Measurements from ENCODE around the gene DNAH14. TPM values are rescaled to one million over a fixed set of nuclear protein-coding genes. Genes with fewer than 3 reads are reported as not detected.

Gene DNAH14
- polyA plus RNA-seq, 1 donor (not counting 4 experiments of a cell fraction or from before 2014, with no cell fraction given) = 6.4 TPM

- Histone ChIP-seq H3K4me3 (ENCODE audit: control insufficient read depth in 2 of 3, extremely low read depth in 1 of 3, insufficient read depth in 2 of 3, low read depth in 1 of 3, low read length in 3 of 3) (no peak overlapping the region), H3K36me3 (ENCODE audit: control insufficient read depth in 2 of 2, extremely low read depth in 1 of 2, insufficient read depth in 2 of 2, low read length in 2 of 2) (no peaks in the 10 kb centered on the region), H4K20me1 (ENCODE audit: control insufficient read depth, extremely low read depth, insufficient read depth, low read length) (no peaks in the 10 kb centered on the region), H3K27ac (ENCODE audit: control insufficient read depth, insufficient read depth, low read length) (no peak overlapping the region), H3K27me3 (ENCODE audit: control insufficient read depth, extremely low read depth, insufficient read depth, low read length) (no peaks in the 10 kb centered on the region), H3K9me3 (ENCODE audit: control insufficient read depth, low read depth, low read length) (peaks cover 2% of the 10 kb centered on the region), H3K9me1 (ENCODE audit: control insufficient read depth, extremely low read depth, insufficient read depth, low read length) (no peaks in the 10 kb centered on the region), H2AFZ (ENCODE audit: control insufficient read depth, low read length) (no peak overlapping the region), H3K79me2 (ENCODE audit: control insufficient read depth, insufficient read depth, low read length) (no peaks in the 10 kb centered on the region), H3K9ac (ENCODE audit: control insufficient read depth, extremely low read depth, insufficient read depth, low read length) (no peak overlapping the region), H3K4me2 (ENCODE audit: control insufficient read depth, extremely low read depth, insufficient read depth, low read depth, low read length) (no peak overlapping the region), H3K4me1 (ENCODE audit: control insufficient read depth, extremely low read depth, insufficient read depth, low read length) (no peaks in the 10 kb centered on the region)
- FAIRE-seq (no peak), DNase-seq (ENCODE audit: low read depth, low spot score) (no peak)
- dilution Hi-C loops (cut with MboI; ENCODE audit: extremely low pct_ligation_motif_present, low sequenced_read_pairs) = no loop called here
- TF ChIP-seq CTCF (optimal IDR thresholded peaks at IDR 0.05 in 1 of 3, IDR thresholded peaks at IDR 0.05 in 1 of 3, conservative IDR thresholded peaks at IDR 0.05 in 1 of 3; ENCODE audit: extremely low read depth in 1 of 3, insufficient read depth in 2 of 3, low read length in 3 of 3) (no peak), EZH2 (IDR thresholded peaks at IDR 0.05; ENCODE audit: low read length) (no peak)
Observed at GRCh38 chr1:224914292-224914900, 15.1 kb upstream of the DNAH14 start.

- FAIRE-seq (no peak), DNase-seq (ENCODE audit: low read depth, low spot score) (no peak)
- Histone ChIP-seq H3K36me3 (ENCODE audit: control insufficient read depth in 2 of 2, extremely low read depth in 1 of 2, insufficient read depth in 2 of 2, low read length in 2 of 2) (no peaks in the 10 kb centered on the region), H3K4me3 (ENCODE audit: control insufficient read depth in 2 of 3, extremely low read depth in 1 of 3, insufficient read depth in 2 of 3, low read depth in 1 of 3, low read length in 3 of 3) (no peak overlapping the region), H3K4me1 (ENCODE audit: control insufficient read depth, extremely low read depth, insufficient read depth, low read length) (no peaks in the 10 kb centered on the region), H3K9ac (ENCODE audit: control insufficient read depth, extremely low read depth, insufficient read depth, low read length) (no peak overlapping the region), H3K9me3 (ENCODE audit: control insufficient read depth, low read depth, low read length) (no peaks in the 10 kb centered on the region), H3K79me2 (ENCODE audit: control insufficient read depth, insufficient read depth, low read length) (no peaks in the 10 kb centered on the region), H3K4me2 (ENCODE audit: control insufficient read depth, extremely low read depth, insufficient read depth, low read depth, low read length) (no peak overlapping the region), H2AFZ (ENCODE audit: control insufficient read depth, low read length) (no peak overlapping the region), H3K27ac (ENCODE audit: control insufficient read depth, insufficient read depth, low read length) (no peak overlapping the region), H3K27me3 (ENCODE audit: control insufficient read depth, extremely low read depth, insufficient read depth, low read length) (no peaks in the 10 kb centered on the region), H4K20me1 (ENCODE audit: control insufficient read depth, extremely low read depth, insufficient read depth, low read length) (no peaks in the 10 kb centered on the region), H3K9me1 (ENCODE audit: control insufficient read depth, extremely low read depth, insufficient read depth, low read length) (no peaks in the 10 kb centered on the region)
- dilution Hi-C loops (cut with MboI; ENCODE audit: extremely low pct_ligation_motif_present, low sequenced_read_pairs) = no loop called here
- no peak for TF ChIP-seq CTCF (optimal IDR thresholded peaks at IDR 0.05 in 1 of 3, IDR thresholded peaks at IDR 0.05 in 1 of 3, conservative IDR thresholded peaks at IDR 0.05 in 1 of 3; ENCODE audit: extremely low read depth in 1 of 3, insufficient read depth in 2 of 3, low read length in 3 of 3)
- TF ChIP-seq EZH2 (IDR thresholded peaks at IDR 0.05; ENCODE audit: low read length) = no peak
Observed at GRCh38 chr1:224919508-224919907, 10.0 kb upstream of the DNAH14 start.
